Heart left ventricle (tissue), 16 donors: ENCODE results near the gene CHMP4B. TPM values are rescaled to one million over a fixed set of nuclear protein-coding genes. Genes with fewer than 3 reads are reported as not detected.

Experiments used
- ATAC-seq, 4 donors: fragments of 200-7000 bp; cut with Tn5 transposase; one replicate each; pipeline ENCODE4 v1.9.1; 2020 to 2022; ENCODE audit warnings: moderate library complexity in 4 of 4, mild to moderate bottlenecking in 3 of 4, moderate number of reproducible peaks in 1 of 4
- DNase-seq, 5 donors: peaks; one replicate each; pipeline ENCODE4 v3.0.0-alpha.2; 2020
- H3K27ac ChIP-seq, 12 donors: fragments of 200-600 bp; sonication (generic) in 4 of 12; one replicate each; pipeline versions ENCODE4 v1.5.0 to v1.8.0; 2016 to 2022; ENCODE audit warnings: mild to moderate bottlenecking in 2 of 12
- H3K27me3 ChIP-seq, 9 donors: fragments of 200-600 bp; sonication (generic) in 2 of 9; one replicate each; pipeline versions ENCODE4 v1.5.1 to v1.8.0; 2016 to 2022; ENCODE audit warnings: mild to moderate bottlenecking in 3 of 9
- H3K36me3 ChIP-seq, 9 donors: fragments of 200-600 bp; sonication (generic) in 2 of 9; one replicate each; pipeline versions ENCODE4 v1.5.0 to v1.8.0; 2018 to 2022; ENCODE audit warnings: mild to moderate bottlenecking in 2 of 9
- H3K4me1 ChIP-seq, 12 donors: fragments of 200-600 bp; sonication (generic) in 4 of 12; one replicate each; pipeline versions ENCODE4 v1.5.0 to v1.8.0; 2016 to 2022; ENCODE audit warnings: mild to moderate bottlenecking in 3 of 12
- H3K4me3 ChIP-seq, 12 donors: fragments of 200-600 bp; sonication (generic) in 4 of 12; one replicate each; pipeline versions ENCODE4 v1.5.0 to v1.8.0; 2017 to 2022; ENCODE audit warnings: mild to moderate bottlenecking in 9 of 12, moderate library complexity in 4 of 12
- H3K9me3 ChIP-seq, 12 donors: fragments of 200-600 bp; sonication (generic) in 4 of 12; one replicate each; pipeline versions ENCODE4 v1.5.0 to v1.8.0; 2016 to 2022; ENCODE audit warnings: mild to moderate bottlenecking in 1 of 12
- POLR2A ChIP-seq, 2 donors: fragments of 450-650 bp; IDR thresholded peaks; one replicate each; pipeline ENCODE4 v1.6.1; 2017; ENCODE audit warnings: antibody characterized with exemption in 2 of 2, mild to moderate bottlenecking in 2 of 2, moderate library complexity in 2 of 2
- WGBS, 4 donors: extraction: QIAGEN DNeasy Blood & Tissue Kit in 2 of 4; methylation state at CpG; one replicate each; pipeline versions ENCODE4 v1.1.5 to v1.1.7; 2013 to 2018; 5-methylcytosine and 5-hydroxymethylcytosine counted together
- intact Hi-C, 10 donors: fragments of 100-400 bp; cut with DNase I; formaldehyde crosslinking; loops; one replicate each; pipeline versions ENCODE4 v1.11.1 to v1.14.2; 2022
- polyA plus RNA-seq, 2 donors: library from polyadenylated mRNA; stranded (reverse); fragments of 200-250 nt; gene quantifications; one replicate each; pipeline ENCODE4 v1.2.3, GENCODE V29; 2013
- total RNA-seq, 9 donors: library from RNA; depleted of rRNA in 2 of 9; stranded (reverse); fragments of >200 nt in 2 of 9; fragmentation: NEBNext Ultra II Directional in 3 of 9; extraction: Animal tissue kit (Norgen Biotek cat#: 25700) in 3 of 9; gene quantifications; one replicate each; pipeline versions ENCODE4 v1.1.0 to v1.2.4, GENCODE V29; 2016 to 2023
- TF ChIP-seq, protein P1 (sequence below), 12 donors: fragments of 200-600 bp; sonication (generic) in 4 of 12; IDR thresholded peaks; one replicate each; pipeline versions ENCODE4 v1.5.0 to v1.8.0; 2018 to 2022; ENCODE audit warnings: antibody characterized with exemption in 12 of 12, mild to moderate bottlenecking in 5 of 12
- donor health status: ischemic (EF 13 %, LVEDD 7.1; RV severe dilation, severe dysfunction).
- donor health status: healthy with polysubstance abuse.
- donor health status: DM: no; HTN: yes; CAD: no.
- donor health status: DM: no; HTN: no; CAD: no.
- donor health status: ischemic (EF 25% LVEDD 6.9; RV normal size, moderate dysfunction).
- donor health status: ischemic (EF 25% LVEDD 5.7; RV mildly dilated, moderate dysfunction).
- donor health status: healthy.
- donor health status: DM: yes; HTN: yes; CAD: no.
- donor health status: ischemic (EF 35%, LVEDD 5.7; RV mildly dilated, moderate dysfunction).
- donor health status: nonischemic (EF 11% LVEDD 7.7; RV severe dilation, severe dysfunction).
- donor health status: DM: yes; HTN: yes; CAD: no.
- donor health status: PGD.
- donor health status: ischemic (EF 29% LVEDD 5.4; RV normal size, mild dysfunction).
- donor health status: nonischemic (EF 23%, LVEDD 6.1; RV moderate dilation, normal function).

The CHMP4B gene
- total and polyA plus RNA-seq, 11 donors: 46.2 to 233 (median 112) TPM

DNA sequence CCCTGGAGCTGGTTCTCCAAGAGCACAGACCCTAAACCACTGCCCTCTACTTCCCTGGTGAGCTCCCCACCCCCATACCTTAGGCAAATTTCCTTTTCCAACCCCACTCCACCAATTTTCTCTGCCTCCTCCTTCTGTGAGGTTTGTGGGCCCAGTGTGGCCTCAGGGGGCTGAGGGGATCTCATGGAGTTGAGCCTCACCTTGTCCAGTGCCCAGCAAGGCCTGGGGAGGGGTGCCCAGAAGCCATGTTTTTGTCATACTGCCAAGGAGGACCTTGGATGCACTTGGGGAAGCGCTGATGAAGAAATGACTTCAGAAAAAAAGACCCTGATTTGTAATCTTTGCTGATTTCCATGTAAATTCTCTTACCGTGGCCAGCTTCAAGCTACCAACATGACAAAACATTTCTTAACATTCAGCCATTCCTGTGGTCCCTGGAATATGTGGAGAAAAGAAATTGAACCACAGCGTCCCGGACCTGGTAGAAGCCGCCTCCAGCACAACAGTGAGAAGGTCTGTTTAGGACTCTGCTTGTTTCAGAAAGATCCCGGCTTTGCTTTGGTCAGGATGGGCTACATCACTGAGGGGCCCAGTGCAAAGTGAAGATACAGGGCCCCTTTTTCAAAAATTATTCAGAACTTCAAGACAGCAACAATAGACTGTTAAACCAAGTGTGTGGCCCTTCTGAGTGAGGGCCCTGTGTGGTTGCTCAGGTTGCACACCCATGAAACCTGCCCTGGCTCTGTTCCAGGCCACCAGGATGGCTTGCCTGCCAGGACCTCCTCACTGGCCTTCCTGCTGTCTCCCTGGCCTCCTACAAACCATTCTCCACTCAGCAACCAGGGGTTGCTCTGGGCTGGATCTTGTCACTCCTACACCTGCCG lies 52.5 kb downstream of the CHMP4B start:
- H3K4me1 ChIP-seq: peaks cover 0 to 19% (median 13%) of the 10 kb centered on the region in 12 donors
- WGBS, 4 donors: 93 to 94% (median 94%) methylated on average over 7 of the region's 7 CpGs
- H3K4me3 ChIP-seq: no peak overlapping the region
- DNase-seq: no peak
- H3K27me3 ChIP-seq: no peaks in the 10 kb centered on the region
- no peak for ATAC-seq
- no peak overlapping the region for H3K27ac ChIP-seq
- H3K36me3 ChIP-seq: no peaks in the 10 kb centered on the region
- no peaks in the 10 kb centered on the region for H3K9me3 ChIP-seq
- intact Hi-C loops: loop anchor here (1.0 to 5.0 kb wide), 9 partner anchors 204 to 269 kb away; no protein-coding TSS in a partner anchor
- TF ChIP-seq POLR2A (IDR thresholded peaks at IDR 0.05): no peak
- TF ChIP-seq, protein P1, sequence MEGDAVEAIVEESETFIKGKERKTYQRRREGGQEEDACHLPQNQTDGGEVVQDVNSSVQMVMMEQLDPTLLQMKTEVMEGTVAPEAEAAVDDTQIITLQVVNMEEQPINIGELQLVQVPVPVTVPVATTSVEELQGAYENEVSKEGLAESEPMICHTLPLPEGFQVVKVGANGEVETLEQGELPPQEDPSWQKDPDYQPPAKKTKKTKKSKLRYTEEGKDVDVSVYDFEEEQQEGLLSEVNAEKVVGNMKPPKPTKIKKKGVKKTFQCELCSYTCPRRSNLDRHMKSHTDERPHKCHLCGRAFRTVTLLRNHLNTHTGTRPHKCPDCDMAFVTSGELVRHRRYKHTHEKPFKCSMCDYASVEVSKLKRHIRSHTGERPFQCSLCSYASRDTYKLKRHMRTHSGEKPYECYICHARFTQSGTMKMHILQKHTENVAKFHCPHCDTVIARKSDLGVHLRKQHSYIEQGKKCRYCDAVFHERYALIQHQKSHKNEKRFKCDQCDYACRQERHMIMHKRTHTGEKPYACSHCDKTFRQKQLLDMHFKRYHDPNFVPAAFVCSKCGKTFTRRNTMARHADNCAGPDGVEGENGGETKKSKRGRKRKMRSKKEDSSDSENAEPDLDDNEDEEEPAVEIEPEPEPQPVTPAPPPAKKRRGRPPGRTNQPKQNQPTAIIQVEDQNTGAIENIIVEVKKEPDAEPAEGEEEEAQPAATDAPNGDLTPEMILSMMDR (IDR thresholded peaks at IDR 0.05): no peak

- Histone ChIP-seq H3K27me3 (no peaks in the 10 kb centered on the region), H3K9me3 (no peaks in the 10 kb centered on the region), H3K36me3 (no peaks in the 10 kb centered on the region), H3K4me1 (peaks cover 0 to 13% (median 6%) of the 10 kb centered on the region in 12 donors), H3K27ac (no peak overlapping the region), H3K4me3 (no peak overlapping the region)
- no peak for ATAC-seq
- 85 to 91% (median 90%) methylated on average over 15 of the region's 15 CpGs for WGBS, 4 donors
- intact Hi-C loops: loop anchor here in 7 of 10 donors (2.0 to 5.0 kb wide), 5 partner anchors 203 to 268 kb away; no protein-coding TSS in a partner anchor
- no peak for TF ChIP-seq POLR2A (IDR thresholded peaks at IDR 0.05)
- TF ChIP-seq, protein P1 (IDR thresholded peaks at IDR 0.05): no peak
- no peak for DNase-seq
Measured at GRCh38 chr20:33864324-33864963, 53.3 kb downstream of the CHMP4B start.

GRCh38 chr20:33865761-33866370 lies 54.7 kb downstream of the CHMP4B start:
- Histone ChIP-seq H3K36me3 (no peaks in the 10 kb centered on the region), H3K4me3 (no peak overlapping the region), H3K9me3 (no peaks in the 10 kb centered on the region), H3K27ac (no peak overlapping the region), H3K4me1 (peaks cover 0 to 10% (median 5%) of the 10 kb centered on the region in 12 donors), H3K27me3 (no peaks in the 10 kb centered on the region)
- ATAC-seq (no peak), DNase-seq (no peak)
- WGBS, 4 donors: 86 to 91% (median 87%) methylated on average over 11 to 13 of the region's 13 CpGs
- intact Hi-C loops: loop anchor here in 2 of 10 donors (2.0 to 5.0 kb wide), 2 partner anchors 201 to 203 kb away; no protein-coding TSS in a partner anchor
- no peak for TF ChIP-seq POLR2A (IDR thresholded peaks at IDR 0.05)
- TF ChIP-seq, protein P1 (IDR thresholded peaks at IDR 0.05): no peak
